Keratinocyte (primary cell): ENCODE results near the gene TMEM87B. TPM values are rescaled to one million over a fixed set of nuclear protein-coding genes. Genes with fewer than 3 reads are reported as not detected.
A peak's percentile ranks its signal among the peaks of the same experiment; 100 is the strongest.

Source experiments
- DNase-seq: peaks from one replicate; pipeline ENCODE4 v3.0.0-alpha.2; 2011; ENCODE audit warnings: low read depth, missing footprints, low spot score
- FAIRE-seq: peaks from 2 replicates; lab custom pipeline; 2011; peaks lifted over from hg19 to GRCh38; lab: Jason Lieb, UNC
- H2AFZ ChIP-seq: 2 replicates; pipeline ENCODE4 v1.6.0; 2012; ENCODE audit warnings: low read length, control low read depth, inconsistent platforms; ENCODE audit not compliant: control insufficient read depth
- H3K27ac ChIP-seq: 2 replicates; pipeline ENCODE4 v1.5.1; 2011; ENCODE audit warnings: low read length; ENCODE audit not compliant: control insufficient read depth, insufficient read depth
- H3K27me3 ChIP-seq: 3 replicates; pipeline ENCODE4 v1.6.0; 2011; ENCODE audit warnings: low read length; ENCODE audit not compliant: control insufficient read depth, insufficient read depth; ENCODE audit errors: extremely low read depth
- H3K36me3 ChIP-seq, 2 experiments: 2 replicates in 1 of 2; 3 replicates in 1 of 2; pipeline ENCODE4 v1.5.1; 2011; ENCODE audit warnings: low read length in 2 of 2, mild to moderate bottlenecking in 1 of 2; ENCODE audit not compliant: control insufficient read depth in 2 of 2, insufficient read depth in 2 of 2; ENCODE audit errors: extremely low read depth in 1 of 2
- H3K4me1 ChIP-seq: 3 replicates; pipeline ENCODE4 v1.5.1; 2011; ENCODE audit warnings: low read length; ENCODE audit not compliant: control insufficient read depth, insufficient read depth; ENCODE audit errors: extremely low read depth
- H3K4me2 ChIP-seq: 3 replicates; pipeline ENCODE4 v1.6.0; 2011; ENCODE audit warnings: low read depth, low read length; ENCODE audit not compliant: control insufficient read depth, insufficient read depth; ENCODE audit errors: extremely low read depth
- H3K4me3 ChIP-seq, 3 experiments: fragments of 200-600 bp in 1 of 3; sonication (generic) in 1 of 3; 2 replicates in 2 of 3; 3 replicates in 1 of 3; pipeline ENCODE4 v1.5.1; 2011 to 2016; ENCODE audit warnings: low read length in 3 of 3, mild to moderate bottlenecking in 3 of 3, control low read depth in 2 of 3, inconsistent platforms in 1 of 3, low read depth in 1 of 3, mixed read lengths in 1 of 3, mixed run types in 1 of 3, moderate library complexity in 1 of 3; ENCODE audit not compliant: control insufficient read depth in 2 of 3, insufficient read depth in 2 of 3; ENCODE audit errors: extremely low read depth in 1 of 3
- H3K79me2 ChIP-seq: 2 replicates; pipeline ENCODE4 v1.6.0; 2012; ENCODE audit warnings: low read length; ENCODE audit not compliant: control insufficient read depth, insufficient read depth
- H3K9ac ChIP-seq: 3 replicates; pipeline ENCODE4 v1.6.0; 2011; ENCODE audit warnings: low read length; ENCODE audit not compliant: control insufficient read depth, insufficient read depth; ENCODE audit errors: extremely low read depth
- H3K9me1 ChIP-seq: 3 replicates; pipeline ENCODE4 v1.6.0; 2011; ENCODE audit warnings: low read length; ENCODE audit not compliant: control insufficient read depth, insufficient read depth; ENCODE audit errors: extremely low read depth
- H3K9me3 ChIP-seq: 2 replicates; pipeline ENCODE4 v1.5.1; 2012; ENCODE audit warnings: low read depth, low read length; ENCODE audit not compliant: control insufficient read depth
- H4K20me1 ChIP-seq: 3 replicates; pipeline ENCODE4 v1.6.0; 2011; ENCODE audit warnings: low read length; ENCODE audit not compliant: control insufficient read depth, insufficient read depth; ENCODE audit errors: extremely low read depth
- CTCF ChIP-seq, 3 experiments: IDR thresholded peaks in 1 of 3; conservative IDR thresholded peaks in 1 of 3; optimal IDR thresholded peaks in 1 of 3; 2 replicates in 2 of 3; 3 replicates in 1 of 3; pipeline versions ENCODE3 to v1.5.1; 2011; ENCODE audit warnings: low read length in 3 of 3, mild to moderate bottlenecking in 3 of 3, moderate library complexity in 2 of 3, control low read depth in 1 of 3, inconsistent platforms in 1 of 3; ENCODE audit not compliant: insufficient read depth in 2 of 3; ENCODE audit errors: extremely low read depth in 1 of 3
- EZH2 ChIP-seq: IDR thresholded peaks from one replicate; pipeline ENCODE4 v1.6.1; 2012; ENCODE audit warnings: inconsistent platforms, mild to moderate bottlenecking, low read length, moderate library complexity
- dilution Hi-C: fragments of 300-500 bp; cut with MboI; formaldehyde crosslinking; loops from one replicate; pipeline ENCODE4 v1.7.0; 2020; ENCODE audit warnings: low sequenced_read_pairs; ENCODE audit not compliant: extremely low pct_ligation_motif_present
- polyA plus RNA-seq, 5 experiments: library from polyadenylated mRNA; depleted of rRNA in 3 of 5; stranded (reverse) in 3 of 5; stranded (forward) in 1 of 5; unstranded in 1 of 5; fragments of >200 nt; gene quantifications; 1 replicate in 1 of 5; 2 replicates in 3 of 5; 3 replicates in 1 of 5; pipeline versions ENCODE4 v1.2.1 to v1.2.3, GENCODE V29; 2011 to 2012; ENCODE audit warnings: missing spikeins in 2 of 5, low read depth in 1 of 5, low replicate concordance in 1 of 5

TMEM87B gene
- polyA plus RNA-seq, 1 donor (not counting 4 experiments of a cell fraction or from before 2014, with no cell fraction given): 37.3 TPM

GRCh38 chr2:112118148-112118547 is 63.1 kb downstream of the TMEM87B start:
- Histone ChIP-seq H2AFZ (no peak overlapping the region), H3K9me1 (no peaks in the 10 kb centered on the region), H3K79me2 (no peaks in the 10 kb centered on the region), H3K4me3 (no peak overlapping the region), H3K27me3 (no peaks in the 10 kb centered on the region), H3K9ac (no peak overlapping the region), H3K4me2 (no peak overlapping the region), H3K36me3 (peaks cover 0 to 5% of the 10 kb centered on the region in 2 experiments), H4K20me1 (no peaks in the 10 kb centered on the region), H3K27ac (no peak overlapping the region), H3K9me3 (no peaks in the 10 kb centered on the region), H3K4me1 (no peaks in the 10 kb centered on the region)
- no peak for FAIRE-seq
- no peak for DNase-seq
- TF ChIP-seq CTCF (optimal IDR thresholded peaks at IDR 0.05 in 1 of 3, IDR thresholded peaks at IDR 0.05 in 1 of 3, conservative IDR thresholded peaks at IDR 0.05 in 1 of 3; ENCODE audit: extremely low read depth in 1 of 3, insufficient read depth in 2 of 3, low read length in 3 of 3): peak in 2 of 3 experiments; percentile 13 to 24
- no peak for TF ChIP-seq EZH2
- dilution Hi-C loops: no loop called here

- Histone ChIP-seq H3K9me3 (no peaks in the 10 kb centered on the region), H3K4me1 (no peaks in the 10 kb centered on the region), H3K4me3 (no peak overlapping the region), H3K4me2 (no peak overlapping the region), H3K79me2 (no peaks in the 10 kb centered on the region), H3K27ac (no peak overlapping the region), H2AFZ (no peak overlapping the region), H3K27me3 (no peaks in the 10 kb centered on the region), H3K9ac (no peak overlapping the region), H3K9me1 (no peaks in the 10 kb centered on the region), H4K20me1 (no peaks in the 10 kb centered on the region), H3K36me3 (peaks cover 0 to 5% of the 10 kb centered on the region in 2 experiments)
- FAIRE-seq (peak; percentile 56), DNase-seq (no peak)
- dilution Hi-C loops: no loop called here
- TF ChIP-seq EZH2 (no peak), CTCF (optimal IDR thresholded peaks at IDR 0.05 in 1 of 3, IDR thresholded peaks at IDR 0.05 in 1 of 3, conservative IDR thresholded peaks at IDR 0.05 in 1 of 3; ENCODE audit: extremely low read depth in 1 of 3, insufficient read depth in 2 of 3, low read length in 3 of 3) (peak in 2 of 3 experiments; percentile 29 to 31)
Observed at GRCh38 chr2:112121682-112122254, 66.7 kb downstream of the TMEM87B start.
